PC-3 (cell line): ENCODE results near the gene GPC1. TPM values are rescaled to one million over a fixed set of nuclear protein-coding genes. Genes with fewer than 3 reads are reported as not detected.

Source experiments
- ATAC-seq: fragments of 200-7000 bp; cut with Tn5 transposase; 2 replicates; pipeline ENCODE4 v1.9.1; 2020; ENCODE audit warnings: mild to moderate bottlenecking, moderate library complexity
- BruUV-seq: library from RNA; stranded (reverse); fragments of 400-500 nt; replicated peaks from 2 replicates; lab custom pipeline; 2021; lab: Mats Ljungman, UMichigan
- CTCF ChIA-PET: fragments of 300-600 bp; sonication (Branson Sonifier 250); formaldehyde crosslinking; loops from one replicate; lab custom pipeline; 2022; ENCODE audit warnings: antibody characterized with exemption; lab: Charles Lee
- POLR2A ChIA-PET: fragments of 300-600 bp; sonication (Branson Sonifier 250); formaldehyde crosslinking; loops from one replicate; lab custom pipeline; 2022; ENCODE audit warnings: antibody characterized with exemption; ENCODE audit not compliant: unreplicated experiment; lab: Charles Lee
- DNase-seq: peaks from one replicate; pipeline ENCODE4 v3.0.0-alpha.2; 2015
- H2AFZ ChIP-seq: fragments of 300-600 bp; sonication (generic); 2 replicates; pipeline ENCODE4 v1.6.0; 2016; ENCODE audit warnings: antibody characterized with exemption, low read length
- H3F3A ChIP-seq: fragments of 300-600 bp; sonication (generic); one replicate; pipeline ENCODE4 v1.6.0; 2017; ENCODE audit warnings: antibody characterized with exemption, low read length, control low read depth, mild to moderate bottlenecking; ENCODE audit not compliant: unreplicated experiment
- H3K27ac ChIP-seq: fragments of 300-600 bp; sonication (generic); 2 replicates; pipeline ENCODE4 v1.5.1; 2016; ENCODE audit warnings: mild to moderate bottlenecking, low read length
- H3K27me3 ChIP-seq: fragments of 300-600 bp; sonication (generic); 2 replicates; pipeline ENCODE4 v1.6.1; 2016; ENCODE audit warnings: low read length, mixed read lengths
- H3K36me3 ChIP-seq: fragments of 300-600 bp; sonication (generic); 2 replicates; pipeline ENCODE4 v1.6.1; 2016; ENCODE audit warnings: low read depth, mixed run types, low read length, mixed read lengths
- H3K4me1 ChIP-seq: fragments of 300-600 bp; sonication (generic); 2 replicates; pipeline ENCODE4 v1.5.1; 2016; ENCODE audit warnings: low read length; ENCODE audit not compliant: insufficient read depth
- H3K4me2 ChIP-seq: fragments of 300-600 bp; sonication (generic); 2 replicates; pipeline ENCODE4 v1.6.0; 2016; ENCODE audit warnings: low read length
- H3K4me3 ChIP-seq: fragments of 300-600 bp; sonication (generic); 2 replicates; pipeline ENCODE4 v1.5.1; 2016; ENCODE audit warnings: mild to moderate bottlenecking, low read length, mixed read lengths
- H3K79me2 ChIP-seq: fragments of 300-600 bp; sonication (generic); 2 replicates; pipeline ENCODE4 v1.6.1; 2017; ENCODE audit warnings: low read length, mixed read lengths
- H3K9ac ChIP-seq: fragments of 300-600 bp; sonication (generic); 2 replicates; pipeline ENCODE4 v1.6.0; 2016; ENCODE audit warnings: mild to moderate bottlenecking, low read length
- H3K9me2 ChIP-seq: fragments of 300-600 bp; sonication (generic); replicated peaks from 2 replicates; pipeline ENCODE4 v1.6.1; 2016; ENCODE audit warnings: mixed run types, low read length, mixed read lengths
- H3K9me3 ChIP-seq: fragments of 300-600 bp; sonication (generic); 2 replicates; pipeline ENCODE4 v1.6.1; 2016; ENCODE audit warnings: low read length, mixed read lengths
- H4K20me1 ChIP-seq: fragments of 300-600 bp; sonication (generic); 2 replicates; pipeline ENCODE4 v1.6.1; 2016; ENCODE audit warnings: low read length, mixed read lengths
- CTCF ChIP-seq: fragments of 300-600 bp; sonication (generic); conservative IDR thresholded peaks from 2 replicates; pipeline ENCODE4 v1.5.1; 2017; ENCODE audit warnings: antibody characterized with exemption, low read depth, mild to moderate bottlenecking, low read length
- EZH2 ChIP-seq: fragments of 300-600 bp; sonication (generic); IDR thresholded peaks from one replicate; pipeline ENCODE4 v1.6.1; 2017; ENCODE audit warnings: antibody characterized with exemption, mild to moderate bottlenecking, low read length; ENCODE audit not compliant: unreplicated experiment
- EZH2phosphoT487 ChIP-seq: fragments of 300-600 bp; sonication (generic); IDR thresholded peaks from 2 replicates; pipeline ENCODE4 v1.6.1; 2018; ENCODE audit warnings: mild to moderate bottlenecking, antibody characterized with exemption, low read length, borderline replicate concordance
- intact Hi-C: fragments of 100-400 bp; cut with micrococcal nuclease; formaldehyde crosslinking; loops from 2 replicates; pipeline ENCODE4 v1.9.0; 2023
- total RNA-seq: library from RNA; depleted of rRNA; stranded (reverse); fragments of >200 nt; gene quantifications from 2 replicates; pipeline ENCODE4 v1.2.3, GENCODE V29; 2014

The GPC1 gene
- total RNA-seq, 1 experiment from 2014 or later: 37.1 TPM

GRCh38 chr2:240437861-240438809 is 2.7 kb downstream of the GPC1 start:
- Histone ChIP-seq H3K36me3 (no peaks in the 10 kb centered on the region), H3F3A (peaks cover 4% of the 10 kb centered on the region), H3K4me1 (peaks cover 26% of the 10 kb centered on the region), H3K4me3 (peak overlapping the region; percentile 80; the same call in 1 of the 2 replicates), H3K9ac (no peak overlapping the region), H4K20me1 (peaks cover 27% of the 10 kb centered on the region), H3K27ac (no peak overlapping the region), H3K79me2 (peaks cover 35% of the 10 kb centered on the region), H2AFZ (no peak overlapping the region), H3K9me2 (no peaks in the 10 kb centered on the region), H3K9me3 (no peaks in the 10 kb centered on the region), H3K4me2 (peak overlapping the region; percentile 97), H3K27me3 (no peaks in the 10 kb centered on the region)
- peak; percentile 93 for TF ChIP-seq CTCF
- no peak for TF ChIP-seq EZH2
- TF ChIP-seq EZH2phosphoT487: no peak
- BruUV-seq: no TSS peak
- DNase-seq (peak; percentile 73), ATAC-seq (peak; percentile 30)
- intact Hi-C loops: loop anchor here (1.0 to 2.0 kb wide), 3 partner anchors 68 to 287 kb away; no protein-coding TSS in a partner anchor
- POLR2A ChIA-PET: no interaction called here
- CTCF ChIA-PET: no interaction called here

GRCh38 chr2:240438810-240439697 is 3.6 kb downstream of the GPC1 start:
- intact Hi-C loops: loop anchor here (1.0 to 2.0 kb wide), 3 partner anchors 69 to 288 kb away; no protein-coding TSS in a partner anchor
- H3K36me3 ChIP-seq: no peaks in the 10 kb centered on the region
- no peaks in the 10 kb centered on the region for H3K9me2 ChIP-seq
- H3K79me2 ChIP-seq: peaks cover 35% of the 10 kb centered on the region
- ChIA-PET POLR2A (no interaction called here), CTCF (no interaction called here)
- no peak overlapping the region for H3K27ac ChIP-seq
- H3K27me3 ChIP-seq: no peaks in the 10 kb centered on the region
- no peak for DNase-seq
- no TSS peak for BruUV-seq
- H3K9me3 ChIP-seq: no peaks in the 10 kb centered on the region
- peaks cover 20% of the 10 kb centered on the region for H3K4me1 ChIP-seq
- no peak overlapping the region for H3K9ac ChIP-seq
- TF ChIP-seq EZH2: no peak
- peaks cover 4% of the 10 kb centered on the region for H3F3A ChIP-seq
- H3K4me3 ChIP-seq: no peak overlapping the region
- peak overlapping the region; percentile 97; the same call in 1 of the 2 replicates for H3K4me2 ChIP-seq
- peaks cover 27% of the 10 kb centered on the region for H4K20me1 ChIP-seq
- ATAC-seq: no peak
- no peak overlapping the region for H2AFZ ChIP-seq

DNA sequence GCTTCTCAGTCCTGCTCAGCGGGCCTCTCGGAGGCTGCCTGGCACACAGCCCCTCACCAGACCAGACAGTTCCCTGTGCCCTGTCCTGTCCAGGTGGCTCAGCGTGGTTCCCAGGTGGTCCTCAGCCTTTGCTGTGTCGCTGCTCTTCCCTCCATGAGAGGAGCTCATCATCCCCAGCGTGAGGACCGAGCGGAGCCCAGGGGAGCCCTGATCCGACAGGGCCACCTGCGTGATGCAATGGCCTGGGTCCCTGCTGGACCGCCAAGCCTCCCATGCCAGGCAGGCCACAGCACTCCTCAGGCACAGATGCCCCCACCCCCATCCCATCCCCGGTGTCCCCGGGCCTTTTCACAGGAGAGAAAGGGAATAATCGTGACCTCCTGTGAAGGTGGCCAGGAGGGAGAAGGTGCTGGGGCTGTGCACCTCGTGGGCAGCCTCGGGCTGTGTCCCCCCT is 4.3 kb downstream of the GPC1 start:
- no peak for TF ChIP-seq EZH2phosphoT487
- TF ChIP-seq EZH2: no peak
- TF ChIP-seq CTCF: no peak
- POLR2A ChIA-PET: interaction anchor here (0.5 kb wide), 1 partner anchor 18 kb away, joined by 3 read pairs; no protein-coding TSS in a partner anchor
- ATAC-seq (no peak), DNase-seq (no peak)
- H3K9me3 ChIP-seq: no peaks in the 10 kb centered on the region
- intact Hi-C loops: loop anchor here (2.0 kb wide), 1 partner anchor 289 kb away; no protein-coding TSS in a partner anchor
- H4K20me1 ChIP-seq: peaks cover 27% of the 10 kb centered on the region
- no peak overlapping the region for H2AFZ ChIP-seq
- peaks cover 35% of the 10 kb centered on the region for H3K79me2 ChIP-seq
- H3K27ac ChIP-seq: no peak overlapping the region
- H3K4me1 ChIP-seq: peaks cover 14% of the 10 kb centered on the region
- CTCF ChIA-PET: no interaction called here
- H3K9ac ChIP-seq: no peak overlapping the region
- no peak overlapping the region for H3K4me3 ChIP-seq
- no peaks in the 10 kb centered on the region for H3K9me2 ChIP-seq
- no peaks in the 10 kb centered on the region for H3K36me3 ChIP-seq
- peaks cover under 1% of the 10 kb centered on the region for H3F3A ChIP-seq
- no TSS peak for BruUV-seq
- H3K4me2 ChIP-seq: no peak overlapping the region
- H3K27me3 ChIP-seq: no peaks in the 10 kb centered on the region
